HCT116 (cell line): ENCODE data around the gene ADD2. TPM values are rescaled to one million over a fixed set of nuclear protein-coding genes. Genes with fewer than 3 reads are reported as not detected.
"Not testable (repeated sequence)": the region's sequence is repeated elsewhere in the genome, so short reads cannot be mapped to it uniquely, and the experiment has no call there.

Source experiments
- ATAC-seq: fragments of 200-7000 bp; cut with Tn5 transposase; 2 replicates; pipeline ENCODE4 v1.9.1; 2020; ENCODE audit warnings: mild to moderate bottlenecking, moderate library complexity
- BruUV-seq: library from RNA; stranded (reverse); fragments of 400-500 nt; replicated peaks from 2 replicates; lab custom pipeline; 2021; lab: Mats Ljungman, UMichigan
- CTCF ChIA-PET: fragments of 300-600 bp; sonication (Branson Sonifier 250); formaldehyde crosslinking; loops from one replicate; lab custom pipeline; 2021; ENCODE audit warnings: antibody characterized with exemption; lab: Charles Lee
- POLR2A ChIA-PET: fragments of 300-600, 350-600 bp; sonication (Branson Sonifier 250); formaldehyde crosslinking; loops from one replicate; lab custom pipeline; 2021; ENCODE audit warnings: antibody characterized with exemption; lab: Charles Lee
- RAD21 ChIA-PET, 2 experiments: fragments of 300-600 bp; sonication (Branson Sonifier 250); formaldehyde crosslinking; loops; one replicate each; lab custom pipeline; 2023; ENCODE audit warnings: low total read pairs in 2 of 2; ENCODE audit not compliant: uncharacterized antibody in 2 of 2, unreplicated experiment in 2 of 2, low non-redundant PET in 1 of 2; lab: Charles Lee
- DNase-seq: peaks from one replicate; pipeline ENCODE4 v3.0.0-alpha.2; 2010; ENCODE audit warnings: low read depth, low spot score
- H2AFZ ChIP-seq: fragments of 200-600 bp; shearing (Covaris generic), sonication (generic); 2 replicates; pipeline ENCODE4 v1.6.1; 2017; ENCODE audit warnings: low read depth, mixed run types, mixed read lengths, antibody characterized with exemption, low read length; ENCODE audit not compliant: poor library complexity, severe bottlenecking
- H3K27ac ChIP-seq: 2 replicates; pipeline ENCODE4 v1.5.1; 2012; ENCODE audit warnings: low read depth, low read length
- H3K27me3 ChIP-seq: fragments of 200-600 bp; sonication (generic); 2 replicates; pipeline ENCODE4 v1.6.1; 2016; ENCODE audit warnings: mixed run types, low read length, mixed read lengths; ENCODE audit not compliant: insufficient read depth
- H3K36me3 ChIP-seq, 2 experiments: fragments of 200-500 bp in 1 of 2; fragments of 200-600 bp in 1 of 2; sonication (Bioruptor generic) in 1 of 2; sonication (generic) in 1 of 2; 2 replicates each; pipeline versions ENCODE4 v1.5.1 to v1.6.1; 2014 to 2016; ENCODE audit warnings: low read length in 2 of 2, inconsistent platforms in 1 of 2, mixed read lengths in 1 of 2, mixed run types in 1 of 2; ENCODE audit not compliant: insufficient read depth in 2 of 2, control insufficient read depth in 1 of 2
- H3K4me1 ChIP-seq, 2 experiments: fragments of 200-600 bp in 1 of 2; sonication (generic) in 1 of 2; 2 replicates each; pipeline versions ENCODE4 v1.5.1 to v1.6.1; 2012 to 2017; ENCODE audit warnings: low read length in 2 of 2, inconsistent platforms in 1 of 2, mild to moderate bottlenecking in 1 of 2, mixed read lengths in 1 of 2, mixed run types in 1 of 2, moderate library complexity in 1 of 2; ENCODE audit not compliant: insufficient read depth in 2 of 2, control insufficient read depth in 1 of 2
- H3K4me2 ChIP-seq: fragments of 200-600 bp; sonication (generic); 2 replicates; pipeline ENCODE4 v1.6.1; 2017; ENCODE audit warnings: mixed run types, low read length, mixed read lengths
- H3K4me3 ChIP-seq, 2 experiments: fragments of 200-600 bp in 1 of 2; sonication (generic) in 1 of 2; replicated peaks in 1 of 2; 2 replicates each; pipeline ENCODE4 v1.5.1; 2011 to 2016; ENCODE audit warnings: low read length in 2 of 2, control low read depth in 1 of 2, low read depth in 1 of 2, mild to moderate bottlenecking in 1 of 2, mixed read lengths in 1 of 2, mixed run types in 1 of 2
- H3K79me2 ChIP-seq: fragments of 200-600 bp; sonication (generic); 2 replicates; pipeline ENCODE4 v1.6.1; 2017; ENCODE audit warnings: mild to moderate bottlenecking, mixed run types, low read length, moderate library complexity, mixed read lengths; ENCODE audit not compliant: insufficient read depth
- H3K9ac ChIP-seq: fragments of 200-600 bp; sonication (generic); 2 replicates; pipeline ENCODE4 v1.6.1; 2016; ENCODE audit warnings: low read length, mixed read lengths
- H3K9me2 ChIP-seq: fragments of 200-600 bp; sonication (generic), shearing (Covaris generic); 2 replicates; pipeline ENCODE4 v1.6.1; 2017; ENCODE audit warnings: mixed run types, mild to moderate bottlenecking, moderate library complexity; ENCODE audit not compliant: insufficient read depth
- H3K9me3 ChIP-seq, 2 experiments: fragments of 200-500 bp in 1 of 2; fragments of 200-600 bp in 1 of 2; sonication (Bioruptor generic) in 1 of 2; sonication (generic) in 1 of 2; 2 replicates each; pipeline ENCODE4 v1.6.1; 2014 to 2017; ENCODE audit warnings: low read length in 2 of 2, mixed read lengths in 2 of 2, inconsistent platforms in 1 of 2, low read depth in 1 of 2, mild to moderate bottlenecking in 1 of 2, mixed run types in 1 of 2, moderate library complexity in 1 of 2; ENCODE audit not compliant: control insufficient read depth in 1 of 2, insufficient read depth in 1 of 2
- H4K20me1 ChIP-seq: fragments of 200-600 bp; sonication (generic), shearing (Covaris generic); 2 replicates; pipeline ENCODE4 v1.6.1; 2017; ENCODE audit warnings: mixed run types, mild to moderate bottlenecking, moderate library complexity; ENCODE audit not compliant: insufficient read depth
- CEBPB ChIP-seq: IDR thresholded peaks from 2 replicates; pipeline ENCODE4 v1.6.1; 2012; ENCODE audit warnings: low read depth
- ELF1 ChIP-seq: IDR thresholded peaks from 2 replicates; pipeline ENCODE4 v1.6.1; 2012; ENCODE audit warnings: low read depth, borderline replicate concordance
- EZH2 ChIP-seq: fragments of 200-600 bp; sonication (generic); IDR thresholded peaks from 2 replicates; pipeline ENCODE4 v1.6.1; 2017; ENCODE audit warnings: antibody characterized with exemption, mixed run types
- EZH2phosphoT487 ChIP-seq: fragments of 200-600 bp; IDR thresholded peaks from 2 replicates; pipeline ENCODE4 v1.6.1; 2018; ENCODE audit warnings: antibody characterized with exemption, borderline replicate concordance
- JUND ChIP-seq: IDR thresholded peaks from 2 replicates; pipeline ENCODE4 v1.6.1; 2012
- SIN3A ChIP-seq: IDR thresholded peaks from 2 replicates; pipeline ENCODE4 v1.6.1; 2012; ENCODE audit warnings: low read depth
- SRF ChIP-seq: IDR thresholded peaks from 2 replicates; pipeline ENCODE4 v1.6.1; 2012; ENCODE audit warnings: low read depth
- TCF7L2 ChIP-seq: IDR thresholded peaks from 2 replicates; pipeline ENCODE4 v1.7.0; 2011; ENCODE audit warnings: borderline replicate concordance, inconsistent platforms; ENCODE audit not compliant: insufficient read depth, insufficient read length; ENCODE audit errors: extremely low read depth
- YY1 ChIP-seq: IDR thresholded peaks from 2 replicates; pipeline ENCODE4 v1.6.1; 2011; ENCODE audit warnings: low read length, low read depth, moderate library complexity, mild to moderate bottlenecking; ENCODE audit not compliant: insufficient replicate concordance; ENCODE audit errors: extremely low read depth
- intact Hi-C: fragments of 100-400 bp; cut with micrococcal nuclease; formaldehyde crosslinking; loops from 2 replicates; pipeline ENCODE4 v1.10.0; 2022
- total RNA-seq: library from RNA; stranded (reverse); gene quantifications from one replicate; pipeline ENCODE4 v1.2.1, GENCODE V29; 2021; ENCODE audit not compliant: unreplicated experiment
- TF ChIP-seq, protein P1 (sequence below): IDR thresholded peaks from 2 replicates; pipeline ENCODE4 v1.6.1; 2012; ENCODE audit warnings: low read depth

ADD2 gene
- total RNA-seq, 1 experiment from 2014 or later: 0.15 TPM

DNA sequence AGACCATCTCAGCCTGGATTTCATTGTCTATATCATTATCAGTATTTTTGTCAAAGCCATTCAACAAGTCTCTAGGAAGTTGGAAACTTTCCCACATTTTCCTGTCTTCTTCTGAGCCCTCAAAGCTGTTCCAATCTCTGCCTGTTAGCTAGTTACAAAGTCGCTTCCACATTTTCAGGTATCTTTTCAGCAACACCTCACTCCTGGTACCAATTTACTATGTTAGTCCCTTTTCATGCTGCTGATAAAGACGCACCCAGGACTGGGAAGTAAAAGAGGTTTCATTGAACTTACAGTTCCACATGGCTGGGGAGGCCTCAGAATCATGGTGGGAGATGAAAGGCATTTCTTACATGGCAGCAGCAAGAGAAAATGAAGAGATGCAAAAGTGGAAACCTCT is 31.7 kb upstream of the ADD2 start:
- no peak for DNase-seq
- H3K4me2 ChIP-seq: no peak overlapping the region
- no peak overlapping the region for H2AFZ ChIP-seq
- CTCF ChIA-PET: no interaction called here
- TF ChIP-seq SIN3A (no peak), TCF7L2 (no peak), EZH2phosphoT487 (no peak), EZH2 (no peak), ELF1 (no peak), JUND (no peak), YY1 (no peak), SRF (no peak), CEBPB (no peak)
- TF ChIP-seq, protein P1, sequence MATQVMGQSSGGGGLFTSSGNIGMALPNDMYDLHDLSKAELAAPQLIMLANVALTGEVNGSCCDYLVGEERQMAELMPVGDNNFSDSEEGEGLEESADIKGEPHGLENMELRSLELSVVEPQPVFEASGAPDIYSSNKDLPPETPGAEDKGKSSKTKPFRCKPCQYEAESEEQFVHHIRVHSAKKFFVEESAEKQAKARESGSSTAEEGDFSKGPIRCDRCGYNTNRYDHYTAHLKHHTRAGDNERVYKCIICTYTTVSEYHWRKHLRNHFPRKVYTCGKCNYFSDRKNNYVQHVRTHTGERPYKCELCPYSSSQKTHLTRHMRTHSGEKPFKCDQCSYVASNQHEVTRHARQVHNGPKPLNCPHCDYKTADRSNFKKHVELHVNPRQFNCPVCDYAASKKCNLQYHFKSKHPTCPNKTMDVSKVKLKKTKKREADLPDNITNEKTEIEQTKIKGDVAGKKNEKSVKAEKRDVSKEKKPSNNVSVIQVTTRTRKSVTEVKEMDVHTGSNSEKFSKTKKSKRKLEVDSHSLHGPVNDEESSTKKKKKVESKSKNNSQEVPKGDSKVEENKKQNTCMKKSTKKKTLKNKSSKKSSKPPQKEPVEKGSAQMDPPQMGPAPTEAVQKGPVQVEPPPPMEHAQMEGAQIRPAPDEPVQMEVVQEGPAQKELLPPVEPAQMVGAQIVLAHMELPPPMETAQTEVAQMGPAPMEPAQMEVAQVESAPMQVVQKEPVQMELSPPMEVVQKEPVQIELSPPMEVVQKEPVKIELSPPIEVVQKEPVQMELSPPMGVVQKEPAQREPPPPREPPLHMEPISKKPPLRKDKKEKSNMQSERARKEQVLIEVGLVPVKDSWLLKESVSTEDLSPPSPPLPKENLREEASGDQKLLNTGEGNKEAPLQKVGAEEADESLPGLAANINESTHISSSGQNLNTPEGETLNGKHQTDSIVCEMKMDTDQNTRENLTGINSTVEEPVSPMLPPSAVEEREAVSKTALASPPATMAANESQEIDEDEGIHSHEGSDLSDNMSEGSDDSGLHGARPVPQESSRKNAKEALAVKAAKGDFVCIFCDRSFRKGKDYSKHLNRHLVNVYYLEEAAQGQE: no peak
- TF ChIP-seq, all 23 proteins: peak for 0
- no peak overlapping the region for H3K9ac ChIP-seq
- H3K9me3 ChIP-seq: no peaks in the 10 kb centered on the region
- POLR2A ChIA-PET: no interaction called here
- intact Hi-C loops: no loop called here
- no peaks in the 10 kb centered on the region for H3K4me1 ChIP-seq
- no peaks in the 10 kb centered on the region for H3K79me2 ChIP-seq
- H4K20me1 ChIP-seq: no peaks in the 10 kb centered on the region
- no TSS peak for BruUV-seq
- RAD21 ChIA-PET: no interaction called here
- no peaks in the 10 kb centered on the region for H3K36me3 ChIP-seq
- H3K27ac ChIP-seq: no peak overlapping the region
- H3K9me2 ChIP-seq: no peaks in the 10 kb centered on the region
- no peak for ATAC-seq
- no peak overlapping the region for H3K4me3 ChIP-seq
- H3K27me3 ChIP-seq: no peaks in the 10 kb centered on the region

DNA sequence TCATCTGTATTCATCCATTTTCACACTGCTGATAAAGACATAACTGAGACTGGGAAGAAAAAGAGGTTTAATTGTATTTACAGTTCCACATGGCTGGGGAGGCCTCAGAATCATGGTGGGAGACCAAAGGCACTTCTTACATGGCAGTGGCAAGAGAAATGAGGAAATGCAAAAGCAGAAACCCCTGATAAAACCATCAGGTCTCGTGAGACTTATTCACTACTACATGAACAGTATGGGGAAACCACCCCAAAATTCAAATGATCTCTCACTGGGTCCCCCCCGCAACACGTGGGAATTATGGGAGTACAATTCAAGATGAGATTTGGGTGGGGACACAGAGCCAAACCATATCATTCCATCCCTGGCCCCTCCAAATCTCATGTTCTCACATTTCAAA is 30.0 kb upstream of the ADD2 start:
- RAD21 ChIA-PET, H3K9me3 ChIP-seq, H2AFZ ChIP-seq, DNase-seq, H3K27me3 ChIP-seq, H3K79me2 ChIP-seq, BruUV-seq, H4K20me1 ChIP-seq, H3K27ac ChIP-seq, ATAC-seq, POLR2A ChIA-PET, H3K9me2 ChIP-seq, H3K36me3 ChIP-seq, H3K4me1 ChIP-seq, H3K4me3 ChIP-seq, H3K9ac ChIP-seq, intact Hi-C loops, H3K4me2 ChIP-seq: not testable (repeated sequence)
- CTCF ChIA-PET: interaction anchor here (2.2 kb wide), 1 partner anchor 150 kb away, joined by 6 read pairs; no protein-coding TSS in a partner anchor
